GM18873 (cell line): ENCODE data around the gene TBRG4.

Experiments used
- ATAC-seq: cut with Tn5 transposase; IDR thresholded peaks from one replicate; pipeline ENCODE4 v1.9.1; 2021; ENCODE audit warnings: mild to moderate bottlenecking, moderate library complexity, moderate number of reproducible peaks; ENCODE audit not compliant: unreplicated experiment, low FRiP score

TBRG4 gene

DNA sequence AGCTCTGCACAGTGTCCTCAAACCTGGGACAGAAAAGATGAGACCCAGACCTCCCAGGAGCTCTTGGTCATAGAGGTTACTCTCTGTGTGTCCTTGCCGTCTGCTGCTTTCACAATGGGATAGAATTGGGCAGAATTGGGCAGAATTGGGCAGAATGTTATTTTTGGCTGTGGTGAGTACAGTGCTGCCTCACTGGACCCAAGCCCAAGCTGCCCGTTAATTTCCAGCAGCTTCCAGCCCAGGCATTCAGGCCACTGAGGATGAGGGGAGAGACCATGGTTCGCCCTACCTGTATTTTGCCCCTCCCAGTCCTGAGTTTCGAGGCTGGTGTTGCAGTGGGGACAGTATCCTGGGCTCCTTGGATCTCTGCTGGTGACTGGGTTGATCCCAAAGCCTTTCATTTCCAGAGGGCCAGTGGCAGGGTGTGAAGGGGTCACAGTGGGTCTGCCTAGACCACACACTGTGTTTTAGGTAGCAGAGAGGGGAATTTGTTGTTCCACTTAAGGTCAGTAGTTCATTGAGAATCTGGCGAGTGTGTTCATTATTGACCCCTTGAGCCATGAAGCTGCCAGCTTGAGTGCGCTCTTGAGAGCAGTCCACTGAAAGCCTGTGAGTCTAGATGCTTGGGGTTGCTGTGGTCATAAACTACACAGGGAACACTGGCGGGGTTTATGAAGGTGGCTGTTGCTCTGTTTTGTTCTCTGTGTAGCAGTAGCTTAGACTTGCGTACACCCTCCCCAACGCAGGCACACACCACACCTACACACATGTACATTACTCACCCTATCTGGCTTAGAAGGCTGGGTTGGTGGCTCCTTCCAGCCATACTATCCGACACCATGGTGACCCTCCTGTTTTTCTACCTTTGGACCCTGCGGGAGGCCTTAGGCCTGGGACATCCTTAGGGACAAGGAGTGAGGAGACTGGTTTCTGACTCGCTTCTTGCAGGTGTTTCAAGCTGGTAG, 46.2 kb downstream of the TBRG4 start:
- no peak for ATAC-seq

DNA sequence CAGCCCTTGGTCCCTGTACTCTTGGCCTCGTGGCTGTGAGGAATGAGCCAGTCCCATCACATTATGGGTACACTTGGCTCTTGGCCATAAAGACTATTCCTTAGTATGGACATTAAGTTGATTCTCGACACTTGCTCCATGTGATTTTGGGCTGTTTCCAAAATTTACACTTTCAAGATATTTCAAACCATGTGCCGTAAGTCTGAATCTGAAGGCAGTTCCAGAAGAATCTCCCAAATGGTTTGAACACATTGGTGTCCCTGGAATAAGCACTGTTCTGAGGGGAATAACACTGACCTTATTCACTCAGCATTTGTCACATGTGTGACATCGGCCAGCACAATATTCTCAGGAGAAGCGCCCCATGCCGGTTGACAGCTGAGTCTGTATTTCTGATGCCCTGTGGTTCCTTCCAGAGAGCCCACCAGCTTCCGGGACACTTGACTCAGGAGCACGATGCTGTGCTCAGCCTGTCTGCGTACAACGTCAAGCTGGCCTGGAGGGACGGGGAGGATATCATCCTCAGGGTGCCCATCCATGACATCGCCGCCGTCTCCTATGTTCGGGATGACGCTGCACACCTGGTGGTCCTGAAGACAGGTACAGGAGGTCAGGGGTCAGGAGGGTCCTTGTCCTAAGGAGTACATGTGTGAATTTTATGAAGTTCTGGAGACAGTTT, 47.3 kb downstream of the TBRG4 start:
- no peak for ATAC-seq

DNA sequence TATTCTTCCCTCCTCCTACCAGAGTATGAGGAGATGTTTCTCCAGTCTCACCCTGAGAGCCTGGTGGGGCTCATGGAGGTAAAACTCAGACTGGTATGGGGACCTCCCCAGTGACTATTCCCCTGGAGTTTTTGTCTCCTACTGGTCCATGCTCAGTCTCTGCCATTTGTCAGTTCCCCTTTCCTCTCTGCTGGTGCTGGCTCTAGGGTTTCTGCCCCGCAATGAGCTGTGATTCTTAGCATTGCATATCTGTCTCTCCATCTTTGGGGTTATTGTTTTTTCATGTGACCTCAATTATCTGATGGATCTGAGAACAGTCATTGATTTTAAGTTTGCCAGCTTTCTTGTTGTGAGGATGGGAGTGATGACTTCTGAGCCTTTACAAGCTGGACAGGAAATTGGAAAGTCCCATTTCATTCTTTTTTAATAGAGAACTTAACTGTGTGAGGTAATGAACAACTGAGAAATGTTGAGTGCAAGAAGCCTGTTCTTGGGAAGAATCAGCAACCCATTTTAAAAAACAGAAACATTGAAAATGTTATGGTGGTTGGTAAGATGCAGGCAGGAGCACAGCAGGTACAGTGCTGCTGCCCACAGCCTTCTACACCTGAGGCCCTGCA, 49.6 kb downstream of the TBRG4 start:
- no peak for ATAC-seq

DNA sequence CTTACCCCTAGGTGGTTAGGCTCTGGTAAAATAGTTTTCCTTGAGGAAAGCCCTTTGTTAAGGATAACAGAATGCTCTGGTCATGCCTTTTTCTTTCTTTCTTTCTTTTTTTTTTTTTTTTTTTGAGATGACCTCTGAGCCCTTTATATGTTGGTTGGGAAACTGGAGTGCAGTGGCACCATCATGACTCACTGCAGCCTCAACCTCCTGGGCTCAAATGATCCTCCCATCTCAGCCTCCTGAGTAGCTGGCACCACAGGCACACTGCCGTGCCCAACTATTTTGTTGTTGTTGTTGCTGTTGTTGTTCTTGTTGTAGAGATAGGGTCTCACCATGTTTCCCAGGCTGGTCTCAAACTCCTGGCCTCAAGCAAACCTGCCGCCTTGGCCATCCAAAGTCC, 50.1 kb downstream of the TBRG4 start:
- no peak for ATAC-seq

DNA sequence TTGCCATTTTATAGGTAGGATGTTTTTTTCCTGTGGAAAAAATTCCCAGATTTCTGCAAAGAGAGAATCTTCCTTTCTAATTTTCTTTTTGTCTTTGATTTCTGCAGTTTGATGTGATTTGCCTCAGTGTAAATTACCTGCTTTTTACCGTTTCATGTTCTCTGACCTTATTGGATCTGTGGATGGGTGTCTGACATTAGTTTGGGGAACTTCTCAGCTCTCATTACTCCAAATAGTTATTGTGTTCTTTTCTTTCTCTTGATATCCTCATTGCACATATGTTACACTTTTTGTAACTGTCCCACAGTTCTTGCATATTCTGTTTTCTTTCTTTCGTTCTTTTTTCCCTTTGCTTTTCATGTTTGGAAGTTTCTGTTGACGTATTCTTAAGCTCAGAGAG, 51.2 kb downstream of the TBRG4 start:
- no peak for ATAC-seq

DNA sequence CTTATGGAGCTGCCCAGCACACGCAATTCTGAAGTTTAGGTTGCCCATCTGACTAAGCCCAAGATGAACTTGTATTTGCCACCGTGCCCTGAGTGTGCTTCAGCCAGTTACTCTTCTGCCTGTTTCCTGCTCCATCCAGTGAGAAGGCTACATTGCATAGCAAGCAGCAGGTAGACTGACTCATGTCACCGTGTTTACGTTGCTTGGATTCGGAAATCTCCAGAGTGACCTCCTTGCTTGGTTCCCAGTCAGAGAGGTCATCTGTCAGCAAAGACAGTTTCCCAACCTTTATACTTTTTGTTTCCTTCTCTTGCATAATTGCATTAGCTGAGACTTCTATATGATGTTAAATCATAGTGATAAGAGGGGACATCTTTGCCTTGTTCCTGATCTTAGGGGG, 53.6 kb downstream of the TBRG4 start:
- ATAC-seq, result no peak

DNA sequence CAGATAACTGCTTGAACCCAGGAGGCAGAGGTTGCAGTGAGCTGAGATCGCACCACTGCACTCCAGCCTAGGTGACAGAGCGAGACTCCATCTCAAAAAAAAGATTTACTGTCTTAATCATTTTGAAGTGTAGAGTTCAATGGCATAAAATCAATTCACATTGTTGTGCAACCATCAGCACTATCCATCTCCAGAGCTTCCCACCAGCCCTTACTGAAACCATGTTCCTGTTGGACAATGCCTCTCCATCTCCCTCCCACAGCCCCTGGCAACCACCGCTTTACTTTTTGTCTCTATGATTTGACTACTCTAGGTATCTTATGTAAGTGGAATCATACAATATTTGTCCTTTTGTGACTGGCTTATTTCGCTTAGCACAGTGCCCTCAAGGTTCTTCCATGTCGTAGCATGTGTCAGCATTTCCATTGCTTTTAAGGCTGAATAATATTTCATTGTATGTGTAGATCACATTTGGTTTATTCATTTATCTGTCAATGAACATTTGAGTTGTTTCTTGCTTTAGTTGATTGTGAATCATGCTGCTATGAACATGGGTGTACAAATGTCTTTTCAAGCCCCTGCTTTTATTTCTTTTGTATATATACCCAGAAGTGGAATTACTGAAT, 55.8 kb downstream of the TBRG4 start:
- ATAC-seq, result no peak

DNA sequence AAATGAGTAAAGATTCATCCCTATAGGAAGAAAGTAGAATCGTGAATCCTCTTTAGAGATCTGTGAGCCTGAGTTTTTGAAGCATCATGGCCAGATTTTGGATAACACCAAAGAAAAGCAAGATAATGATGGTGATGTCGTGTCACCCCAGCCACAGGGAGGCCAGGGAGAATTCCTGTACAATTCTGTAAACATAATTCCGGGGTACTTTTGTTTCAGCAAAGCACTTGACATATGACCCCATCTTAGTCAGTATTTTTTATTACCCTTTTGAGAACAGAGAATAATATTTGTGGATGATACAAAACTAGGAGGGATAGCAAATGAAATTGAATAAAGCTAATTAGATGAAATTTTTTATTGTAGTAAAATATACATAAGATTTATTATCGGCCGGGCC, 56.5 kb downstream of the TBRG4 start:
- no peak for ATAC-seq

DNA sequence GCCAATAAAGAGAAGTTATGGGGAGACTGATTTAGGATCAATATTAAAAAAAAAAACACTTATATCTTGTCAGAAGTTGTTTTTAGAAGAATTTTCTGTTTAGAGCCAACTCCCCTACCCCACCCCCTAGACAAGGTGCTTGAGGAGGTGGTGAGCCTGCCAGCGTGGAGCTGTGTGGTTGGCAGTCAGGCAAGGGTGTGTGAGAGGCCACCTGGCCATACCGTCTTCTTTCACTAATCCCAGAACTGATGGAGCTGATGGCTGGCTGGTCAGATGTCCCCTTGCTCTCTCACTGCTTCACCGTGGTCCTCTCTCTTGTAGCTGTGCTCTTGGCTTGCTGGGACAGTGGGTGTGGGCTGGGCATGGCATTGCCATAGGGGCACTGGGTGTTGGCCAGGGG, 57.1 kb downstream of the TBRG4 start:
- ATAC-seq, result no peak

DNA sequence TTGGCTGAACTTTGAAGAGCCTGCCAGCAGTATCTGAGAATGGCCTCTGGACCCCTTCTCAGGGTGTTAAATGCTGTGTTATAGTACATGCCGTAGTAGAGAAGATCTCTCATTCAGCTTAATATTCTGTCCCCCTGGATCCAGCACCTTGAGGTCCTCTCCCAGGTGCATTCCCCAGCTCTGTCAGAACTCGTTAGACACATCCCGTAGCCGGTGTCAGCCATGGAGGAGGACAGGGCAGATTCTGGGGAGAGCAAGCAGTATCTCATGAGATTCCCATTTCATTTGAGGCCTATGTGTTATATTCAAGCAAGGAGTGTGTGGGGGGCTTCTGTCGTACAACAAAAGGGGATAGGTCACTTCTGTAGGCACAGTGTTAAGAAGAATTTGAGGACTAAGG, 57.6 kb downstream of the TBRG4 start:
- no peak for ATAC-seq

DNA sequence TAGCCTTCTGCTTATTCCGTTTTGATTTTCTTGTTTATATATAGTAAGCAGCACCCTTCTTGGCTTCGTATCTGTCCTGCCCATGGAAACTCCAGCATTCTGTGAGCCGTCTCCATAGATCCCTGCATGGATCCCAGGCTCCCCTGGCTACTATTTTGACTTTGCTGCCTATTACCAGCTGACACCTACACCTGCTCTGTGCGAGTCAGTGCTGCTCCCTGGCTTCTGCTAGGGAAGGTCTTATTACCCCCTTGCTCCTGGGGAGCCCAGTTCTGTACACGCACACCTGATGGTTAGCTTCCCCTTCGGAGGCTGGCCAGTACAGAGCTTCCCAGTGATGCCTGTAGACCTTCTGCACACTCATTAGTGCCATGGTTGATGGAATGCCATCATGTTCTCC, 58.1 kb downstream of the TBRG4 start:
- no peak for ATAC-seq

DNA sequence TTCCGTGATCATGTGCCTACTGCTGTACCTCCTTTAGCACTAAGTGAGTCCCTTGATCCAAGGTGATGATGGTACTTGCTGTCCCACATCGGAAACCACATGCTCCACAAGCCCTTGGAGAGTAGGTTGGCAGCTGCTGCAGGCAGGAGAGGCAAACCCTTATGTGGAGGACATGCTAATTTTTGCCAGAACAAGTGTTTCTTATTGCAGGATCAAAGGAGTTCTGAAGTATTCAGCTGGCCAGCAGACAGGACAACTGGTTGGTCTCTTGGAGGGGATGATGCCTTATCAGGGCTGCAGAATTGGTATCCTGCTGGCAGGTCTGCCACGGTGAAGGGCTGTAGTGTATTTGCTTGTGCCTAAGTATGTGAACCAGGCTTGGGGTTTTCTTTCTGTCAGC, 59.5 kb downstream of the TBRG4 start:
- no peak for ATAC-seq

DNA sequence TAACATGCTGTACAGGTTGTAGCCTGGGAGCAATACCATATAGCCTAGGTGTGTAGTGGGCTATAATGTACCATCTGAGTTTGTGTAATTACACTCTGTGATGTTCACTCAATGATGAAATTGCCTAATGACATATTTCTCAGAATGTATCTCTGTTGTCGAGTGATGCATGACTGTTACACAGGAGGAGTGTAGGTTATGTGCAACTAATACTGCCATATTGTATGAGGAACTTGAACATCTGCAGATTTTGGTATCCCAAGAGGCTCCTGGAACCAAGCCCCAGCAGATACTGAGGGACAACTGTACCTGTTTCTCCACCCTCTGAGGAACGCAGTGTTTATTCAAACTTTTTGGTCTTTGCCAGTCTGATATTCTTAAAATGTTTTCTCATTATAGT, 61.3 kb downstream of the TBRG4 start:
- no peak for ATAC-seq
